ENCODE measurements around the gene SFRP4. TPM values are rescaled to one million over a fixed set of nuclear protein-coding genes. Genes with fewer than 3 reads are reported as not detected.

Gene SFRP4
- total and polyA plus RNA-seq, 2 of the 4 experiments (the other 2 are of a cell fraction), result not detected

GRCh38 chr7:37920305-37920848 is 3.8 kb upstream of the SFRP4 start, which contains the start of gene EPDR1:
Gene EPDR1 (plus strand): TSS chr7:37920640. CDS start chr7:37920940, 300 bp downstream.
- Histone ChIP-seq H3K27ac (ENCODE audit: insufficient read depth, low read length) (no peak within 1 kb of the TSS), H3K9ac (ENCODE audit: low read depth, low read length) (no peak within 1 kb of the TSS), H3K4ac (ENCODE audit: low read depth, low read length) (no peak within 1 kb of the TSS), H2BK120ac (ENCODE audit: low read depth, low read length) (no peak within 1 kb of the TSS), H2AK9ac (replicated peaks; ENCODE audit: low read depth, low read length, poor library complexity) (no peak within 1 kb of the TSS), H3K56ac (ENCODE audit: extremely low read depth, insufficient read depth, low read length) (no peak within 1 kb of the TSS), H3K4me1 (ENCODE audit: control insufficient read depth, insufficient read depth, low read length) (no peaks in the 10 kb centered on the region), H2AFZ (replicated peaks; ENCODE audit: low read length, poor library complexity) (peak within 1 kb of the TSS; percentile 58), H3K4me3 (ENCODE audit: insufficient read depth, low read depth, low read length) (no peak within 1 kb of the TSS), H3K79me1 (ENCODE audit: low read depth in 1 of 2, low read length in 2 of 2) (no peaks in the 10 kb centered on the region), H3K9me1 (ENCODE audit: insufficient read depth, low read length) (no peaks in the 10 kb centered on the region), H3K36me3 (ENCODE audit: control insufficient read depth, insufficient read depth, low read length) (no peaks in the 10 kb centered on the region), H3K4me2 (ENCODE audit: low read depth, low read length) (no peak within 1 kb of the TSS; the same call in 1 of the 2 replicates), H2BK15ac (ENCODE audit: low read depth, low read length) (no peak within 1 kb of the TSS), H3K14ac (replicated peaks; ENCODE audit: low read depth, low read length) (no peak within 1 kb of the TSS), H3K27me3 (ENCODE audit: control insufficient read depth, insufficient read depth, low read length) (peaks cover 3% of the 10 kb centered on the region; the same call in 1 of the 2 replicates), H3K18ac (ENCODE audit: low read depth, low read length) (no peak within 1 kb of the TSS), H4K5ac (ENCODE audit: low read depth, low read length) (no peak within 1 kb of the TSS), H3K23ac (ENCODE audit: low read depth, low read length) (no peak within 1 kb of the TSS), H4K8ac (ENCODE audit: low read depth in 2 of 2, low read length in 2 of 2) (no peak within 1 kb of the TSS), H2AK5ac (ENCODE audit: low read depth, low read length) (no peak within 1 kb of the TSS), H4K91ac (ENCODE audit: insufficient read depth, low read depth, low read length) (no peak within 1 kb of the TSS), H2BK20ac (ENCODE audit: low read depth, low read length) (no peak within 1 kb of the TSS), H3K9me3 (ENCODE audit: control insufficient read depth, insufficient read depth, low read length) (no peaks in the 10 kb centered on the region), H2BK5ac (ENCODE audit: low read depth, low read length, poor library complexity, severe bottlenecking) (no peak within 1 kb of the TSS), H4K20me1 (ENCODE audit: insufficient read depth, low read length) (no peaks in the 10 kb centered on the region)
- no TSS peak for BruUV-seq (replicated peaks)
- no peak for DNase-seq
- ChIA-PET POLR2A (ENCODE audit: unreplicated experiment) (no interaction called here), CTCF (no interaction called here)
- no peak for TF ChIP-seq MAZ (IDR thresholded peaks at IDR 0.05; ENCODE audit: borderline replicate concordance, low read depth, low read length)
- TF ChIP-seq RCOR1 (IDR thresholded peaks at IDR 0.05; ENCODE audit: insufficient replicate concordance, low read length), result no peak
- TF ChIP-seq NFE2L2 (IDR thresholded peaks at IDR 0.05; ENCODE audit: low read depth, low read length), result no peak
- no peak for TF ChIP-seq FOS (IDR thresholded peaks at IDR 0.05; ENCODE audit: low read depth, low read length)
- TF ChIP-seq CTCF (conservative IDR thresholded peaks at IDR 0.05; ENCODE audit: low read depth, low read length), result no peak
- TF ChIP-seq, protein P1, sequence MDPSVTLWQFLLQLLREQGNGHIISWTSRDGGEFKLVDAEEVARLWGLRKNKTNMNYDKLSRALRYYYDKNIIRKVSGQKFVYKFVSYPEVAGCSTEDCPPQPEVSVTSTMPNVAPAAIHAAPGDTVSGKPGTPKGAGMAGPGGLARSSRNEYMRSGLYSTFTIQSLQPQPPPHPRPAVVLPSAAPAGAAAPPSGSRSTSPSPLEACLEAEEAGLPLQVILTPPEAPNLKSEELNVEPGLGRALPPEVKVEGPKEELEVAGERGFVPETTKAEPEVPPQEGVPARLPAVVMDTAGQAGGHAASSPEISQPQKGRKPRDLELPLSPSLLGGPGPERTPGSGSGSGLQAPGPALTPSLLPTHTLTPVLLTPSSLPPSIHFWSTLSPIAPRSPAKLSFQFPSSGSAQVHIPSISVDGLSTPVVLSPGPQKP (IDR thresholded peaks at IDR 0.05; ENCODE audit: borderline replicate concordance, low read depth, low read length), result no peak
- TF ChIP-seq BHLHE40 (IDR thresholded peaks at IDR 0.05; ENCODE audit: low read depth, low read length), result no peak
- TF ChIP-seq SMC3 (IDR thresholded peaks at IDR 0.05; ENCODE audit: low read depth, low read length), result no peak
- TF ChIP-seq RFX5 (IDR thresholded peaks at IDR 0.05; ENCODE audit: low read depth, low read length), result no peak
- ATAC-seq (ENCODE audit: low read depth), result no peak
- in situ Hi-C loops (cut with MboI; ENCODE audit: low sequenced_read_pairs), result no loop called here
- dilution Hi-C loops (cut with HindIII; ENCODE audit: low sequenced_read_pairs, unreplicated experiment), result no loop called here
- WGBS, 2 experiments (ENCODE audit: extremely low coverage in 2 of 2, insufficient read length in 1 of 2), result 3% methylated on average over 11 of the region's 22 CpGs; no CpG with 5 or more reads in 1 of the 2 experiments
- intact Hi-C loops (cut with micrococcal nuclease), result no loop called here

Data from IMR-90 (cell line).